Esophagus squamous epithelium (tissue), 4 donors: ENCODE results near the gene SEMA7A.

Experiments used
- POLR2A ChIP-seq, 4 donors: fragments of 450-650 bp; IDR thresholded peaks; one replicate each; pipeline ENCODE4 v1.6.1; 2017; ENCODE audit warnings: antibody characterized with exemption in 4 of 4, mild to moderate bottlenecking in 4 of 4, moderate library complexity in 3 of 4
- TF ChIP-seq, protein P1 (sequence below), 6 experiments: fragments of 450-650 bp in 4 of 6; fragments of 200-600 bp in 2 of 6; sonication (generic) in 2 of 6; IDR thresholded peaks; one replicate each; pipeline ENCODE4 v1.5.1; 2016 to 2019; ENCODE audit warnings: antibody characterized with exemption in 6 of 6, mild to moderate bottlenecking in 4 of 6, moderate library complexity in 4 of 6

DNA sequence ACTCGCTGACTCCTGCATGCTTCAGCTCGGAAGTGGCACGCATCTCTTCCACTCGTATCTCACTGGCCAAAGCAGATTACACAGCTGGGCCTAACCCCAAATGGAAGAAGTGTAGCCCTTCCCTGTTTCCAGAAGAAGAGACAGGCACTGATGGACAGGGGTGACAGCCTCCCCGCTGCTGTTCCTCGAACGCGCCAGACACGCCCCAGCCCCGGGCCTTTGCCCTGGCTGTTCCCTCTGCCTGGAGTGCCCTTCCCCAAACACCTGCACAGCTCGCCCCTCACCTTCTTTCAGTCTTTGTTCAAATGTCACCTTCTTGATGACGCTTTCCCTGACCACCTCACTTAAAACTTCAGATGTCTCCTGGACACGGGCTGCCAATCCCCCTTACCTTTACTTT, 40.3 kb downstream of the SEMA7A start:
- TF ChIP-seq, protein P1, sequence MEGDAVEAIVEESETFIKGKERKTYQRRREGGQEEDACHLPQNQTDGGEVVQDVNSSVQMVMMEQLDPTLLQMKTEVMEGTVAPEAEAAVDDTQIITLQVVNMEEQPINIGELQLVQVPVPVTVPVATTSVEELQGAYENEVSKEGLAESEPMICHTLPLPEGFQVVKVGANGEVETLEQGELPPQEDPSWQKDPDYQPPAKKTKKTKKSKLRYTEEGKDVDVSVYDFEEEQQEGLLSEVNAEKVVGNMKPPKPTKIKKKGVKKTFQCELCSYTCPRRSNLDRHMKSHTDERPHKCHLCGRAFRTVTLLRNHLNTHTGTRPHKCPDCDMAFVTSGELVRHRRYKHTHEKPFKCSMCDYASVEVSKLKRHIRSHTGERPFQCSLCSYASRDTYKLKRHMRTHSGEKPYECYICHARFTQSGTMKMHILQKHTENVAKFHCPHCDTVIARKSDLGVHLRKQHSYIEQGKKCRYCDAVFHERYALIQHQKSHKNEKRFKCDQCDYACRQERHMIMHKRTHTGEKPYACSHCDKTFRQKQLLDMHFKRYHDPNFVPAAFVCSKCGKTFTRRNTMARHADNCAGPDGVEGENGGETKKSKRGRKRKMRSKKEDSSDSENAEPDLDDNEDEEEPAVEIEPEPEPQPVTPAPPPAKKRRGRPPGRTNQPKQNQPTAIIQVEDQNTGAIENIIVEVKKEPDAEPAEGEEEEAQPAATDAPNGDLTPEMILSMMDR (IDR thresholded peaks at IDR 0.05) = no peak
- no peak for TF ChIP-seq POLR2A (IDR thresholded peaks at IDR 0.05)
